Endothelial cell of hepatic sinusoid (primary cell): ENCODE data around the gene MYCL.
"Not testable (repeated sequence)": the region's sequence is repeated elsewhere in the genome, so short reads cannot be mapped to it uniquely, and the experiment has no call there.

ENCODE experiments used
- in situ Hi-C: cut with HindIII; loops from 2 replicates; pipeline ENCODE4 v1.10.0; 2017; ENCODE audit warnings: low sequenced_read_pairs

The MYCL gene

GRCh38 chr1:39919545-39919944 is 17.8 kb upstream of the MYCL start:
- in situ Hi-C loops: no loop called here

- in situ Hi-C loops: no loop called here
Observed at GRCh38 chr1:39917825-39918224, 16.1 kb upstream of the MYCL start.

GRCh38 chr1:39915499-39916129 is 13.9 kb upstream of the MYCL start:
- in situ Hi-C loops: no loop called here

GRCh38 chr1:39913136-39913535 is 11.4 kb upstream of the MYCL start:
- in situ Hi-C loops: not testable (repeated sequence)

- in situ Hi-C loops: no loop called here
Observed at GRCh38 chr1:39910263-39910662, 8.5 kb upstream of the MYCL start.

- in situ Hi-C loops: loop anchor here (5.0 kb wide), 1 partner anchor 66 kb away; no protein-coding TSS in a partner anchor
Observed at GRCh38 chr1:39908534-39908933, 6.8 kb upstream of the MYCL start.

GRCh38 chr1:39907528-39908453 is 6.1 kb upstream of the MYCL start:
- in situ Hi-C loops: loop anchor here (5.0 kb wide), 1 partner anchor 65 kb away; no protein-coding TSS in a partner anchor

GRCh38 chr1:39905172-39905571 is 3.5 kb upstream of the MYCL start:
- in situ Hi-C loops: loop anchor here (5.0 kb wide), 1 partner anchor 63 kb away; no protein-coding TSS in a partner anchor

- in situ Hi-C loops: no loop called here
Observed at GRCh38 chr1:39902460-39902807, 717 bp upstream of the MYCL start.

GRCh38 chr1:39901464-39901713 is 328 bp downstream of the MYCL start:
- in situ Hi-C loops: no loop called here

GRCh38 chr1:39900662-39901463 is 854 bp downstream of the MYCL start:
- in situ Hi-C loops: no loop called here

- in situ Hi-C loops: loop anchor here (5.0 kb wide), 1 partner anchor 77 kb away; no protein-coding TSS in a partner anchor
Observed at GRCh38 chr1:39899611-39900538, 1.8 kb downstream of the MYCL start.

GRCh38 chr1:39898648-39899603 is 2.8 kb downstream of the MYCL start:
- in situ Hi-C loops: loop anchor here (5.0 kb wide), 1 partner anchor 78 kb away; no protein-coding TSS in a partner anchor

- in situ Hi-C loops: loop anchor here (5.0 kb wide), 1 partner anchor 79 kb away; no protein-coding TSS in a partner anchor
Observed at GRCh38 chr1:39898191-39898590, 3.5 kb downstream of the MYCL start.

GRCh38 chr1:39896909-39897685 is 4.6 kb downstream of the MYCL start:
- in situ Hi-C loops: loop anchor here (5.0 kb wide), 1 partner anchor 80 kb away; no protein-coding TSS in a partner anchor

- in situ Hi-C loops: loop anchor here (5.0 kb wide), 1 partner anchor 81 kb away; no protein-coding TSS in a partner anchor
Observed at GRCh38 chr1:39895731-39896480, 5.8 kb downstream of the MYCL start.

GRCh38 chr1:39894884-39895495 is 6.7 kb downstream of the MYCL start:
- in situ Hi-C loops: loop anchor here (5.0 kb wide), 1 partner anchor 82 kb away; no protein-coding TSS in a partner anchor
